ENCODE results near the gene ZNF684. TPM values are rescaled to one million over a fixed set of nuclear protein-coding genes. Genes with fewer than 3 reads are reported as not detected.
A peak's percentile ranks its signal among the peaks of the same experiment; 100 is the strongest.

Gene ZNF684
- total and polyA plus RNA-seq, 4 donors: 6.8 to 11.5 (median 8.8) TPM

GRCh38 chr1:40593449-40594186 lies 62.2 kb downstream of the ZNF684 start:
- H3K36me3 ChIP-seq (ENCODE audit: control insufficient read depth, insufficient read depth, low read length): no peaks in the 10 kb centered on the region
- no peaks in the 10 kb centered on the region for H3K27me3 ChIP-seq (ENCODE audit: control insufficient read depth, insufficient read depth, low read length)
- no peaks in the 10 kb centered on the region for H3K9me3 ChIP-seq (ENCODE audit: control insufficient read depth, insufficient read depth, low read length)
- no peak overlapping the region for H3K27ac ChIP-seq (ENCODE audit: low read depth, low read length)
- H3K4me1 ChIP-seq (ENCODE audit: control insufficient read depth, insufficient read depth, low read length): no peaks in the 10 kb centered on the region
- peak in 1 of 6 donors; percentile 2 for DNase-seq (ENCODE audit: low read depth in 4 of 6, low spot score in 6 of 6)
- 60% methylated on average over 5 of the region's 8 CpGs for WGBS (ENCODE audit: insufficient coverage)
- H3K4me3 ChIP-seq (ENCODE audit: low read depth, low read length): no peak overlapping the region

- no peaks in the 10 kb centered on the region for H3K36me3 ChIP-seq (ENCODE audit: control insufficient read depth, insufficient read depth, low read length)
- no peaks in the 10 kb centered on the region for H3K9me3 ChIP-seq (ENCODE audit: control insufficient read depth, insufficient read depth, low read length)
- no peak for DNase-seq (ENCODE audit: low read depth in 4 of 6, low spot score in 6 of 6)
- H3K27ac ChIP-seq (ENCODE audit: low read depth, low read length): no peak overlapping the region
- H3K4me1 ChIP-seq (ENCODE audit: control insufficient read depth, insufficient read depth, low read length): no peaks in the 10 kb centered on the region
- no peak overlapping the region for H3K4me3 ChIP-seq (ENCODE audit: low read depth, low read length)
- no peaks in the 10 kb centered on the region for H3K27me3 ChIP-seq (ENCODE audit: control insufficient read depth, insufficient read depth, low read length)
- WGBS (ENCODE audit: insufficient coverage): 74% methylated on average over 2 of the region's 3 CpGs
Measured at GRCh38 chr1:40594187-40594531, 62.7 kb downstream of the ZNF684 start.

GRCh38 chr1:40595623-40596022 lies 64.2 kb downstream of the ZNF684 start:
- no peak for DNase-seq (ENCODE audit: low read depth in 4 of 6, low spot score in 6 of 6)
- no peak overlapping the region for H3K27ac ChIP-seq (ENCODE audit: low read depth, low read length)
- 94% methylated on average over 5 of the region's 7 CpGs for WGBS (ENCODE audit: insufficient coverage)
- no peaks in the 10 kb centered on the region for H3K4me1 ChIP-seq (ENCODE audit: control insufficient read depth, insufficient read depth, low read length)
- no peaks in the 10 kb centered on the region for H3K27me3 ChIP-seq (ENCODE audit: control insufficient read depth, insufficient read depth, low read length)
- no peaks in the 10 kb centered on the region for H3K9me3 ChIP-seq (ENCODE audit: control insufficient read depth, insufficient read depth, low read length)
- no peaks in the 10 kb centered on the region for H3K36me3 ChIP-seq (ENCODE audit: control insufficient read depth, insufficient read depth, low read length)
- H3K4me3 ChIP-seq (ENCODE audit: low read depth, low read length): no peak overlapping the region

Small RNAs within 50 kb of the gene (small RNA-seq; reads per million reads assigned to genes)
- gene AL356379.1 (ENCODE audit: low replicate concordance): not detected

Other genes starting within 250 kb of the ZNF684 start
- 10 to 100 TPM; 14.1 to 38.9 TPM for gene COL9A2, start 214.4 kb upstream of the ZNF684 start, total RNA-seq
- 10 to 100 TPM; 58.1 to 80.3 TPM for gene COL9A2, start 214.4 kb upstream of the ZNF684 start, polyA plus RNA-seq (ENCODE audit: insufficient read length in 2 of 2)
- gene SMAP2, start 157.9 kb upstream of the ZNF684 start, total RNA-seq: 10 to 100 TPM; 34.5 to 43.9 TPM
- 10 to 100 TPM; 65.2 to 77.5 TPM for gene SMAP2, start 157.9 kb upstream of the ZNF684 start, polyA plus RNA-seq (ENCODE audit: insufficient read length in 2 of 2)
- gene ZFP69B, start 81.2 kb upstream of the ZNF684 start, total RNA-seq: 10 to 100 TPM in 1 of 2 donors, 1 to 10 TPM in 1; 8.6 to 10.7 TPM
- 10 to 100 TPM; 10.3 to 11.5 TPM for gene ZFP69B, start 81.2 kb upstream of the ZNF684 start, polyA plus RNA-seq (ENCODE audit: insufficient read length in 2 of 2)
- 1 to 10 TPM; 7.1 to 7.8 TPM for gene ZFP69, start 54.3 kb upstream of the ZNF684 start, total RNA-seq
- gene ZFP69, start 54.3 kb upstream of the ZNF684 start, polyA plus RNA-seq (ENCODE audit: insufficient read length in 2 of 2): 10 to 100 TPM; 12.4 to 13.9 TPM
- gene EXO5, start 22.9 kb upstream of the ZNF684 start, total RNA-seq: 10 to 100 TPM in 1 of 2 donors, 1 to 10 TPM in 1; 9.7 to 10.6 TPM
- 10 to 100 TPM; 11.2 to 13.0 TPM for gene EXO5, start 22.9 kb upstream of the ZNF684 start, polyA plus RNA-seq (ENCODE audit: insufficient read length in 2 of 2)
- 10 to 100 TPM; 14.1 to 33.6 TPM for gene RIMS3, start 134.0 kb downstream of the ZNF684 start, total RNA-seq
- 10 to 100 TPM; 38.5 to 42.2 TPM for gene RIMS3, start 134.0 kb downstream of the ZNF684 start, polyA plus RNA-seq (ENCODE audit: insufficient read length in 2 of 2)
- 10 to 100 TPM; 36.4 to 47.2 TPM for gene NFYC, start 160.1 kb downstream of the ZNF684 start, total RNA-seq
- gene NFYC, start 160.1 kb downstream of the ZNF684 start, polyA plus RNA-seq (ENCODE audit: insufficient read length in 2 of 2): 10 to 100 TPM; 70.7 to 82.8 TPM

Data from spinal cord (tissue), 10 donors.